Osteoblast (primary cell): Measurements from ENCODE around the gene USP37. TPM values are rescaled to one million over a fixed set of nuclear protein-coding genes. Genes with fewer than 3 reads are reported as not detected.

ENCODE experiments used
- DNase-seq: peaks from one replicate; pipeline ENCODE4 v3.0.0; 2011; ENCODE audit warnings: low spot score, mixed read lengths; ENCODE audit not compliant: insufficient read length; ENCODE audit errors: missing footprints
- H2AFZ ChIP-seq: 2 replicates; pipeline ENCODE4 v1.6.0; 2011; ENCODE audit warnings: mild to moderate bottlenecking, low read length
- H3K27ac ChIP-seq: 2 replicates; pipeline ENCODE4 v1.5.1; 2011; ENCODE audit warnings: mild to moderate bottlenecking, low read depth, low read length, moderate library complexity
- H3K27me3 ChIP-seq: 2 replicates; pipeline ENCODE4 v1.6.0; 2012; ENCODE audit warnings: mild to moderate bottlenecking, control low read depth, inconsistent platforms, low read length, moderate library complexity; ENCODE audit not compliant: insufficient read depth
- H3K36me3 ChIP-seq: 2 replicates; pipeline ENCODE4 v1.5.1; 2011; ENCODE audit warnings: mild to moderate bottlenecking, low read length, control low read depth, moderate library complexity; ENCODE audit not compliant: insufficient read depth
- H3K4me1 ChIP-seq: 2 replicates; pipeline ENCODE4 v1.5.1; 2011; ENCODE audit warnings: mild to moderate bottlenecking, low read length, control low read depth, moderate library complexity; ENCODE audit not compliant: insufficient read depth
- H3K4me2 ChIP-seq: 2 replicates; pipeline ENCODE4 v1.6.0; 2011; ENCODE audit warnings: mild to moderate bottlenecking, low read length; ENCODE audit not compliant: insufficient read depth
- H3K4me3 ChIP-seq: fragments of 200-600 bp; sonication (generic); 3 replicates; pipeline ENCODE4 v1.5.1; 2012; ENCODE audit warnings: mild to moderate bottlenecking, low read length, inconsistent platforms; ENCODE audit not compliant: insufficient read depth
- H3K79me2 ChIP-seq: 2 replicates; pipeline ENCODE4 v1.6.0; 2012; ENCODE audit warnings: mild to moderate bottlenecking, low read length, control low read depth, inconsistent platforms; ENCODE audit not compliant: insufficient read depth
- H3K9me3 ChIP-seq: 2 replicates; pipeline ENCODE4 v1.5.1; 2011; ENCODE audit warnings: low read depth, low read length, control low read depth
- H4K20me1 ChIP-seq: 2 replicates; pipeline ENCODE4 v1.6.0; 2012; ENCODE audit warnings: mild to moderate bottlenecking, low read length, control low read depth; ENCODE audit not compliant: insufficient read depth
- CTCF ChIP-seq: IDR thresholded peaks from 2 replicates; pipeline ENCODE4 v1.5.1; 2011; ENCODE audit warnings: mild to moderate bottlenecking, low read depth, low read length, moderate library complexity; ENCODE audit errors: extremely low read depth
- total RNA-seq: library from RNA; depleted of rRNA; stranded (reverse); fragments of >200 nt; gene quantifications from 2 replicates; pipeline ENCODE4 v1.2.3, GENCODE V29; 2012

USP37 gene
- total RNA-seq, 1 donor, result 15.2 TPM

GRCh38 chr2:218429911-218430692 lies 138.0 kb downstream of the USP37 start:
- H3K27me3 ChIP-seq, result peaks cover 6% of the 10 kb centered on the region

GRCh38 chr2:218428846-218429558 lies 139.1 kb downstream of the USP37 start:
- Histone ChIP-seq H3K4me3 (no peak overlapping the region), H3K4me2 (no peak overlapping the region), H2AFZ (no peak overlapping the region), H4K20me1 (no peaks in the 10 kb centered on the region), H3K4me1 (no peaks in the 10 kb centered on the region), H3K27me3 (peaks cover 6% of the 10 kb centered on the region), H3K79me2 (no peaks in the 10 kb centered on the region), H3K9me3 (no peaks in the 10 kb centered on the region), H3K27ac (no peak overlapping the region), H3K36me3 (no peaks in the 10 kb centered on the region)
- TF ChIP-seq CTCF, result no peak
- peak; percentile 58 for DNase-seq

More at GRCh38 chr2:218429911-218430692, 138.0 kb downstream of the USP37 start:
- Histone ChIP-seq H3K4me2 (no peak overlapping the region), H3K4me3 (no peak overlapping the region), H4K20me1 (no peaks in the 10 kb centered on the region), H3K36me3 (no peaks in the 10 kb centered on the region), H3K9me3 (no peaks in the 10 kb centered on the region), H2AFZ (no peak overlapping the region), H3K27ac (no peak overlapping the region), H3K4me1 (no peaks in the 10 kb centered on the region), H3K79me2 (no peaks in the 10 kb centered on the region)
- peak; percentile 50 for DNase-seq
- TF ChIP-seq CTCF, result no peak

- Histone ChIP-seq H3K27me3 (peaks cover 6% of the 10 kb centered on the region), H4K20me1 (no peaks in the 10 kb centered on the region), H3K9me3 (no peaks in the 10 kb centered on the region), H3K4me1 (no peaks in the 10 kb centered on the region), H3K4me2 (no peak overlapping the region), H3K79me2 (no peaks in the 10 kb centered on the region), H3K27ac (no peak overlapping the region), H2AFZ (no peak overlapping the region), H3K36me3 (no peaks in the 10 kb centered on the region), H3K4me3 (no peak overlapping the region)
- TF ChIP-seq CTCF, result no peak
- DNase-seq, result peak; percentile 36
These were observed 140.4 kb downstream of the USP37 start for GRCh38 chr2:218427741-218428140.

- H3K9me3 ChIP-seq, result no peaks in the 10 kb centered on the region
- no peaks in the 10 kb centered on the region for H3K36me3 ChIP-seq
- H3K27me3 ChIP-seq, result no peaks in the 10 kb centered on the region
- H3K4me3 ChIP-seq, result no peak overlapping the region
- no peak overlapping the region for H3K4me2 ChIP-seq
- no peak overlapping the region for H2AFZ ChIP-seq
- no peaks in the 10 kb centered on the region for H3K4me1 ChIP-seq
- TF ChIP-seq CTCF, result no peak
- peak; percentile 55 for DNase-seq
- no peak overlapping the region for H3K27ac ChIP-seq
- no peaks in the 10 kb centered on the region for H3K79me2 ChIP-seq
- H4K20me1 ChIP-seq, result no peaks in the 10 kb centered on the region
These were observed 142.6 kb downstream of the USP37 start for GRCh38 chr2:218425531-218425930.
